Measurements from ENCODE around the gene HOXC10.

Gene HOXC10

DNA sequence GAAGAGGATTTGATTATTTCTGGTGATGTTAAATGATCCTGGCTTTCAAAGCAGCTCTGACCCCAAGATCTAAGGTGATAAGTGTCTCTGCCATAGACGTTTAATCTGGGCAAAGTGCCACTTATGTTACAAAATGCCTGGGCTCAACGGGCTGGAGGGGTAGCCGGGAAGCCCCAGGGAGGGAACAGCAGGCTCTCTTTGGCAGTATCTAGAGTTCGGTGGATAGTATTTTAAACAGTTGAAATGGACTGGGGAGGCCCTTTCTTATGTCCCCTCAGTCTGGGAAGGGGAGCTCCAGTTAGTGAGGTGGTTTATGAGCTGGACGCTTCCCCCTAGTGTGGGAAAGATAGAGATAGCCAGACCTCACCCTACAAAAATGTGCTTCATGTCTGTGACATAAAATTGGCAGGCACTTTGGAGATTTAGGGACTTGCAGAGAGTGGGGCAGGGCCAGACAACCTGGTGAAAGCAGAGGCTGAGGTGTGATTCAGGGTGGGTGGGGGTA is 17.5 kb upstream of the HOXC10 start:
- H3K9ac ChIP-seq: no peak overlapping the region

DNA sequence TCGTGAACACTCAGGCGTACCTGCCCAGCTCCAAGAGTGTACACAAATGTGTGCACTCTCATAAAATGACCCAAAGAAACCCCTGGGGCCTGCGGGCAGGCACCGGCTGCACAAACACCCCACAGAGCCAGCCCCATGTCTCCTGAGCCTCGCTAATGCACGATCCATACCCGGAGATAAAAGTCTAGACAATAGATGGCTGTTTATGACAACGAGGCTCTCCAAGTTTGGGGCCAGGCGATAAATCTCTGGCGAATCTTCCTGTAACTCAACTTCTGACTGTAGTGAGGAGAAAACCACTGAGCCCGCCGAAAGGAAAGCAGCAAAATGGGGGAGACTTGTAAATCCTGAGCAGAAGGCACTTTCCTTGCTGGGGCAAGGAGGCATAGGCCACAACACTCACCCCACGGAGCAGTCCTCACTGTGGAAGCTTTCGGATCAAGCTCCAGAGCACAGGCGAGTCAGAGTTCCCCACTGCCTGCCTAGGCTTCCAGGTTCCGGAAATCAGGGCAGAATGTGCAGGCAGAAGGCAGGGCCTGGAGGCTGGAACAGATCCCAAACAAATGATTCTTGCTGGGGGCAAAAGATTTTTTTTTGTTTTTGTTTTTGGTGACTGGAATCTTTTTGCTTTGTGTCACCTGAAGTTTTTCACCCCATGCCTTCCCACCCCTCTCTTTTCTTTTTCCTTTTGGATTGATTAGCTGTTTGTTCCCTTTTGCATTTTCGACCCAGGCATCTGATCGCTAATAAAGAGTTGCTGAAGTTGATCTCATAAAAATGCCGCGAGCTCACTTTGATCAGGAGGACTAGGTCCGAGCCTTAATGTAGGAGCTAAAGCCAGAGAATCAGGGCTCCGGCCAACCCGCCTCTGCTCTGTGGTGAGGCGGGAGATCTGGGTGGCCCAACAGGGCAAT is 16.5 kb upstream of the HOXC10 start:
- TF ChIP-seq, protein P1, sequence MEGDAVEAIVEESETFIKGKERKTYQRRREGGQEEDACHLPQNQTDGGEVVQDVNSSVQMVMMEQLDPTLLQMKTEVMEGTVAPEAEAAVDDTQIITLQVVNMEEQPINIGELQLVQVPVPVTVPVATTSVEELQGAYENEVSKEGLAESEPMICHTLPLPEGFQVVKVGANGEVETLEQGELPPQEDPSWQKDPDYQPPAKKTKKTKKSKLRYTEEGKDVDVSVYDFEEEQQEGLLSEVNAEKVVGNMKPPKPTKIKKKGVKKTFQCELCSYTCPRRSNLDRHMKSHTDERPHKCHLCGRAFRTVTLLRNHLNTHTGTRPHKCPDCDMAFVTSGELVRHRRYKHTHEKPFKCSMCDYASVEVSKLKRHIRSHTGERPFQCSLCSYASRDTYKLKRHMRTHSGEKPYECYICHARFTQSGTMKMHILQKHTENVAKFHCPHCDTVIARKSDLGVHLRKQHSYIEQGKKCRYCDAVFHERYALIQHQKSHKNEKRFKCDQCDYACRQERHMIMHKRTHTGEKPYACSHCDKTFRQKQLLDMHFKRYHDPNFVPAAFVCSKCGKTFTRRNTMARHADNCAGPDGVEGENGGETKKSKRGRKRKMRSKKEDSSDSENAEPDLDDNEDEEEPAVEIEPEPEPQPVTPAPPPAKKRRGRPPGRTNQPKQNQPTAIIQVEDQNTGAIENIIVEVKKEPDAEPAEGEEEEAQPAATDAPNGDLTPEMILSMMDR (conservative IDR thresholded peaks at IDR 0.05; ENCODE audit: low read depth, low read length): no peak
- no peak overlapping the region for H2AFZ ChIP-seq (ENCODE audit: low read depth)
- H4K20me1 ChIP-seq (ENCODE audit: insufficient read depth): no peaks in the 10 kb centered on the region
- H3K4me1 ChIP-seq (ENCODE audit: low read depth, poor library complexity, severe bottlenecking): no peaks in the 10 kb centered on the region
- no peak overlapping the region for H3K4me3 ChIP-seq (IDR thresholded peaks at IDR 0.05; ENCODE audit: insufficient read depth, low read depth, low read length)
- H3K79me2 ChIP-seq (ENCODE audit: insufficient read depth, low read depth): no peaks in the 10 kb centered on the region
- H3K27me3 ChIP-seq (ENCODE audit: insufficient read depth, low read depth): peaks cover 100% of the 10 kb centered on the region
- no peak overlapping the region for H3K27ac ChIP-seq
- no peaks in the 10 kb centered on the region for H3K36me3 ChIP-seq (ENCODE audit: insufficient read depth)
- H3K9ac ChIP-seq: no peak overlapping the region
- no peak overlapping the region for H3K4me2 ChIP-seq

More for the DNA sequence above, 17.5 kb upstream of the HOXC10 start:
- no peaks in the 10 kb centered on the region for H3K36me3 ChIP-seq (ENCODE audit: insufficient read depth)
- H3K27ac ChIP-seq: no peak overlapping the region
- TF ChIP-seq, protein P1 (conservative IDR thresholded peaks at IDR 0.05; ENCODE audit: low read depth, low read length): no peak
- H3K79me2 ChIP-seq (ENCODE audit: insufficient read depth, low read depth): no peaks in the 10 kb centered on the region
- no peak overlapping the region for H3K4me3 ChIP-seq (IDR thresholded peaks at IDR 0.05; ENCODE audit: insufficient read depth, low read depth, low read length)
- H2AFZ ChIP-seq (ENCODE audit: low read depth): no peak overlapping the region
- H4K20me1 ChIP-seq (ENCODE audit: insufficient read depth): no peaks in the 10 kb centered on the region
- H3K27me3 ChIP-seq (ENCODE audit: insufficient read depth, low read depth): peaks cover 100% of the 10 kb centered on the region
- H3K4me2 ChIP-seq: no peak overlapping the region
- no peaks in the 10 kb centered on the region for H3K4me1 ChIP-seq (ENCODE audit: low read depth, poor library complexity, severe bottlenecking)

DNA sequence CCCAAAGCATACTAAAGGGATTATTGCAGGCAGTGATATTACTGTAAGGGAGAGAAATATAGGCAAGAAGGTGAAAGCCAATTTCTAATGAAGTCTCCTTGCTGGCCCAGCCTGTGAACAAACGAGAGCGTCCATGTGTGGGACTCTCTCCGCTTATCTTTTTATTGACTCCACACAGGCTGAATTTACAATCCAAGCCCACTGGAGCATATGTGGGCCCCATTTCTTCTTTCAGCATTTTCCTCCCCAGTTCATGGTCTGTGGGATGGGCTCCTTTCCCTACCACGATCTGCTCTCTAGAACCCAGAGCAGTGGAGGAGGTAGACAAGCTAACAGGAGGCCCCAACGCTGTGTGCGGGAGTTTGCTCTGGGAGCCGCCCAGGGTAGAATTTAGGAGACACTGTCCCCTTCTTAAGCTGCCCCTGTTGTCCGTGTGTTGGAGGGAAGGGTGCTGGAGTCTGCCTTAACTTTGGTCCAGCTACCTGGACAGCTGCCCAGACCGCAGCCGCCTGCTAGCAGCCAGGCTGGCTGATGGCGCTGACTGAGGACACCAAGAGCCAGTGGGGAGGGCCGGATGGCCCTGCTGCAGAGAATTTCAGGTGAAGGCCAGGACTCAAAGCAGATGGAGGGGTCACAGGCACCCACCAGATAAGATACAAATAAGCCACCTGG is 15.2 kb upstream of the HOXC10 start:
- Histone ChIP-seq H3K27ac (no peak overlapping the region), H3K4me3 (IDR thresholded peaks at IDR 0.05; ENCODE audit: insufficient read depth, low read depth, low read length) (no peak overlapping the region), H4K20me1 (ENCODE audit: insufficient read depth) (no peaks in the 10 kb centered on the region), H3K4me2 (no peak overlapping the region), H3K27me3 (ENCODE audit: insufficient read depth, low read depth) (peaks cover 100% of the 10 kb centered on the region), H3K9ac (no peak overlapping the region), H3K36me3 (ENCODE audit: insufficient read depth) (no peaks in the 10 kb centered on the region), H3K79me2 (ENCODE audit: insufficient read depth, low read depth) (no peaks in the 10 kb centered on the region), H2AFZ (ENCODE audit: low read depth) (no peak overlapping the region), H3K4me1 (ENCODE audit: low read depth, poor library complexity, severe bottlenecking) (no peaks in the 10 kb centered on the region)
- TF ChIP-seq, protein P1 (conservative IDR thresholded peaks at IDR 0.05; ENCODE audit: low read depth, low read length): no peak

DNA sequence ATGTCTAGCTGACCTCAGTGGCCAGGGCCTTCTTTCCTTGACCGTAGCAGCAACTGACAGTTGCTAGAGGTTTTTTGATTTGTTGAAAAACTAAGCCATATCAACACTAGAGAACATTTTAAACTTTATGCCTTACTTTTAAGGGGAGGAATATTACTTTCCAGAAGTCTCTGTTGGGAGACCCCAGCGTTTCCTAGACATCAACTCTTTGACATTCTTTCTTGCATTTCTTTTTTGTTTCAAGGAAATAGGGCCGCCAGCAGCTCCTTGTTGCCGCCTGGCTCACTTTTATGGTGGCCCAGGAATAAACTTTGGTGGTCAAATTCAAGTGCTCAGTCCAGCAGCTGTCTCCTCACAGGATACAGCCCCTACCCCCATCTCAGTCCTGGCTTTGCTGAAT is 14.5 kb upstream of the HOXC10 start:
- H3K27ac ChIP-seq: no peak overlapping the region
- peaks cover 2% of the 10 kb centered on the region for H3K4me1 ChIP-seq (ENCODE audit: low read depth, poor library complexity, severe bottlenecking)
- H2AFZ ChIP-seq (ENCODE audit: low read depth): no peak overlapping the region
- TF ChIP-seq, protein P1 (conservative IDR thresholded peaks at IDR 0.05; ENCODE audit: low read depth, low read length): no peak
- no peaks in the 10 kb centered on the region for H3K79me2 ChIP-seq (ENCODE audit: insufficient read depth, low read depth)
- no peaks in the 10 kb centered on the region for H3K36me3 ChIP-seq (ENCODE audit: insufficient read depth)
- no peak overlapping the region for H3K9ac ChIP-seq
- no peak overlapping the region for H3K4me2 ChIP-seq
- H3K4me3 ChIP-seq (IDR thresholded peaks at IDR 0.05; ENCODE audit: insufficient read depth, low read depth, low read length): no peak overlapping the region
- no peaks in the 10 kb centered on the region for H4K20me1 ChIP-seq (ENCODE audit: insufficient read depth)
- peaks cover 100% of the 10 kb centered on the region for H3K27me3 ChIP-seq (ENCODE audit: insufficient read depth, low read depth)

Data from KMS-11 (cell line).